Fibroblast of skin of right quadriceps (primary cell): Measurements from ENCODE around the gene USP49.
A peak's percentile ranks its signal among the peaks of the same experiment; 100 is the strongest.
"Not testable (repeated sequence)": the region's sequence is repeated elsewhere in the genome, so short reads cannot be mapped to it uniquely, and the experiment has no call there.

ENCODE experiments used
- DNase-seq: peaks from one replicate; pipeline ENCODE4 v3.0.0-alpha.2; 2013

Gene USP49

DNA sequence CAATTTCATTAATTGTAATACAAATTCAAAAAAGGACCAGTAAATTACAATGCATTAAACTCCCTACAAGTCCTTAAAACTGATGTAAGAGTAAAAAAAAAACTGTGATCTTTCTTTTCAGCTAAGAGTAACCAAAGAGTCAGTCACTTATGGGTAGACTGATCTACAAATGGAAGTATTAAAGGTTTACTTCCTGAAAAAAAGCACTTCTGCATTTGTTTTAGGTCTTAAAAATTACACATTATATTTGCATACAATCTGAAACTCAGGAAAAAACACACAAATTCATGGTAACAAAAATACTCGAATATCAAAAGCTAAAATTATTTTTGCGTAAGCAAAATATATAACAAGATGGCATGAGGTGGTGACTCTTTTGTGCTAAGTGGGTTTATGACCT, 23.5 kb downstream of the USP49 start:
- DNase-seq: no peak

DNA sequence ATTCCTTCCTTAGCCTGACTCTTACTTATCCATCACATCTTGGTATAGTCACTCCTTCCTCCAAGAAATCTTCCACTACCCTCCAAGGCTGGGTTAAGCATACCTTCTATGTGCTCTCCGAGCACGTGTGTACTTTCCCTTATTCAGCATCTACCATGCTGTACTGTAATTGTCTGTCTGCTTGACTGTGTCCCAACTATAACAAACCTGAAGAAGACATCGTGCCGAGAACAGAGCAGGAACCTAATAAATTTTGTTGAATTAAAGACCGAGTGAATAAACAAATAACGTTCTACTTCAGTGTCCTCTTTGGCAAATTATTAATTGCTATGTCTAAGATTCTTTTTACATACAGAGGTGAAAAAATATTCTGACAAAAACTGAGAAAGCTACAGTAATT, 35.8 kb downstream of the USP49 start:
- no peak for DNase-seq

DNA sequence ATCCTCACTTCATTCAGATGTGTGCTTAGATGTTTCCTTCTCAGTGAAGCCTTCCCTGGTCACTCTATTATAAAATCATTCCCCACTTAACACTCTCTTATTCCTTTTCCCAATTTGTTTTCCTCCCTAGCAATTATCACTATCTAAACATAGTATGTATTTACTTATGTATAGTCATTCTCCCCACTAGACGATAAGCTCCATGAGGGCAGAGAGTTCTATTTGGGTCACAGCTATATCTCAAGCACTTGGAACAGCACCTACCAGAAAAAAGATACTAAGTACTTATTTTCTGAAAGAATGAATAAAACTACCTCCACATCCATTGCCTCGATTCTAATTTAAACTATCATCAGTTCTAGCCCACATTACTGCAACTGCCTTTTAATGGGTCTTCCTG, 36.5 kb downstream of the USP49 start:
- no peak for DNase-seq

DNA sequence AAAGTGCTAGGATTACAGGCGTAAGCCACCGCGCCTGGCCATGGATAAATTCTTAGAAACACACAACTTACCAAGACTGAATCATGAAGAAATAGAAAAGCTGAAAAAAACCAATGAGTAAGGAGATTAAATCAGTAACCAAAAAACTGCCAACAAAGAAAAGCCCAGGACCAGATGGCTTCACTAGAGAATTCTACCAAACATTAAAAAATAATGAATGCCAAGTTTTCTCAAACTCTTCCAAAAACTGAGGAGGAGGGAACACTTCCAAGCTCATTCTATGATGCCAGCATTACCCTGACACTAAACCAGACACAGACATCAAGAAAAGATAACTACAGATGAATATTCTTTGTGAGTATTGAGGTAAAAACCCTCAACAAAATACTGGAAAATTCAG, 44.3 kb downstream of the USP49 start:
- DNase-seq: no peak

DNA sequence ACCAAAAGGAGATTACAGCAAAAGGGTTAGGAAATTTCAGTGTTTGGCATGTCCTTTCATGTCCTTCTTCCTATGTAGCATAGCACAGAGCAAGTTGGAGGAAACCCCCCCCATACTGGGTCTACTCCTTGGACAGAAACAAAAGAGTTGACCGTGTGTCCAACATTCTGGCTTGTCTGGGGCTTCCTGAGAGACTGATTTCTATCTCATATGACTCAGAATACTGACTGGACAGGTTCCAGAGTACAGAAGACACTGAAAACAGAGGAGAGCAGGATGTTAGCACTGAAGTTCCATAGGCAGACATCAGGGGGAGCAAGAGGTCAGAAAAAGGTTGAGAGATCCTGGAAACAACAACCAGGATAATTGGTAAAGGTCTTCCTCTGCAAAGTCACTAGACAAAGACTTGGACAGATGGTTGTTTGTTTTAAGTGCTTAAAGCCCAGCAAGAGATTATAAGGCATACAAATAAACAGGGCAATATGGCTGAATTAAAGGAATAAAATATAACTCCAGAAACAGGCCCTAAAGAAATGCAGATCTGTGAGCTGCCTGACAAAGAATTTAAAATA, 48.4 kb downstream of the USP49 start:
- DNase-seq: peak; percentile 92

DNA sequence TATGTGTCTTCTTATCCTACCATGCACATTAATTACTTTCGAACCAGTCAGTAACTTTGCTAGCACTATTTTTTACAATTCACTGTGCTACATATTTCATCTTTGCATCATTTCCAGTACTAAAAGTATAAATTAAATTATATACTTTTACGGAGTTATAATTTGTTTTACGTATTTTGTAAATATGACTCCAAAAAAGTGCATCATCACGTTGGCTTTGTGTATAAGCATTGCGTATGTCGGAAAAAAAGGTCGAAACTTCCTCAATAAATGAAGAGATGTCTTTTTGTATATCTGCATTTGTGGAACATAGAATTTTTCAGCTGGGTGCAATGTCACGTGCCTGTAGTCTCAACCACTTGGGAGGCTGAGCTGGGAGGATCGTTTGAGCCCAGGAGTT, 52.0 kb downstream of the USP49 start:
- DNase-seq: no peak

DNA sequence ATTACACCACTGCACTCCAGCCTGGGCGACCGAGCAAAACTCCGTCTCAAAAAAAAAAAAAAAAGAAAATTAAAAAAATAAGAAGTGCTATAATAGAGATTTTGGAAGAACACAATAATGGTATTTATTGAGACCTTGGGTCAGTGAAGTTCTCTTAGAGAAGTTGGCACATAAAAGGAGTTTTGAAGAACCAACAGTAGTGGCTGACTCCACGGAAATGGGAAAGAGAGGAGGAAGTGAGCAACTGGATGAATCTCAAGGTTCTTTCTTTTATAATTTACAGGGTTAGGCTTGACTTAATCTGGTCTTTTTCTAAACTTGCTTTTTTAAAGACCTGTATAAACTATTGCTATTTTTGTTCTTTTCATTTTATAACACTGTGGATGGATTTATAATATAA, 54.8 kb downstream of the USP49 start:
- no peak for DNase-seq

DNA sequence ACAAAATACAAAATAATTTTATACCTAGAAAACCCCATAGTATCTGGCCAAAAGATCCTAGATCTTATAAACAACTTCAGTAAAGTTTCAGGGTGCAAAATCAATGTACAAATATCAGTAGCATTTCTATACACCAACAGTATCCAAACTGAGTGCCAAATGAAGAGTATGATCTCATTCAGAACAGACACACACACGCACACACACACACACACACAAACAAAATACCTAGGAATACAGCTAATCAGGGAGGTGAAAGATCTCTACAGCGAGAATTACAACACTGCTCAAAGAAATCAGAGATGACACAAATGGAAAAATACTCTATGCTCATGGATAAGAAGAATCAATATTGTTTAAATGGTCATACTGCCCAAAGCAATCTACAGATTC, 58.5 kb downstream of the USP49 start:
- peak; percentile 19 for DNase-seq

DNA sequence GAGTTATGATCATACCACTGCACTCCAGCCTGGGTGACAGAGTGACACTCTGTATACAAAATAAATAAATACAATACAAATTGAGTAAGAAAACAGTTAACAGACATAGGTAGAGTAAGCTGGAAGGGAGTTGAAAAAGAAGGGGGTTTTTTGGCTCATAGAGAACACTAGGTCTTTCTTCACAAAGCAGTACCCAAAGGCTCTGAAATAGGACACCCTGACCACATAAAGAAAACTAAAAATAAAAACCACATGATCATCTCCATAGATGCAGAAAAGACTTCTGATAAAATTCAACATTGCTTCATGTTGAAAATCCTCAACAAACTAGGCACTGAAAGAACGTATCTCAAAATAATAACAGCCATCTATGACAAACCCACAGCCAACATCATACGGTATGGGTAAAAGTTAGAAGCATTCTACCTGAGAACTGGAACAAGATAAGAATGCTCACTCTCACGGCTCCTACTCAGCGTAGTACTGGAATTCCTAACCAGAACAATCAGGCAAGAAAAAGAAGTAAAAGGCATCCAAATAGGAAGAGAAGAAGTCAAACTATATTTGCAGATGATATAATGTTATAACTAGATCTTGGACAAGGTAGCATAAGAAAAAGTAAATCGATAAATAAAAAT, 59.0 kb downstream of the USP49 start:
- DNase-seq: peak; percentile 6

DNA sequence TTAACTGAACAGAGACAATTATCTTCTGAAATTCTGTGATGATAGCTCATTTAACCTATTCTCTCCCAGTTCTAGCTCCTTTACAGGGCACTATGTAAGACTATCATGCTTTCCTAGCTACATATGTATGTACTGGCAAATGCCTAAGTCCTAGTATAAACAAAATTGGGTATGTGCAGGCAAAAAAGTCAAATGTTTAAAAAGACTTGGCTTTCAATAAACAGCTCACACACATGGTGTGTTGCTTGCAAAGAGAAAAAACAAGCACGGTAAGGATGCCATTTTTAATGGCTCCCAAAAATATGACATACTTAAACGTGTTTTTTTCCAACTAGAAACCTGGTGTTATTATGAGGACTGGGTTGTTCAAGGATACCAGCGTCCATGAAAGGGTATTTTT, 62.9 kb downstream of the USP49 start:
- no peak for DNase-seq

DNA sequence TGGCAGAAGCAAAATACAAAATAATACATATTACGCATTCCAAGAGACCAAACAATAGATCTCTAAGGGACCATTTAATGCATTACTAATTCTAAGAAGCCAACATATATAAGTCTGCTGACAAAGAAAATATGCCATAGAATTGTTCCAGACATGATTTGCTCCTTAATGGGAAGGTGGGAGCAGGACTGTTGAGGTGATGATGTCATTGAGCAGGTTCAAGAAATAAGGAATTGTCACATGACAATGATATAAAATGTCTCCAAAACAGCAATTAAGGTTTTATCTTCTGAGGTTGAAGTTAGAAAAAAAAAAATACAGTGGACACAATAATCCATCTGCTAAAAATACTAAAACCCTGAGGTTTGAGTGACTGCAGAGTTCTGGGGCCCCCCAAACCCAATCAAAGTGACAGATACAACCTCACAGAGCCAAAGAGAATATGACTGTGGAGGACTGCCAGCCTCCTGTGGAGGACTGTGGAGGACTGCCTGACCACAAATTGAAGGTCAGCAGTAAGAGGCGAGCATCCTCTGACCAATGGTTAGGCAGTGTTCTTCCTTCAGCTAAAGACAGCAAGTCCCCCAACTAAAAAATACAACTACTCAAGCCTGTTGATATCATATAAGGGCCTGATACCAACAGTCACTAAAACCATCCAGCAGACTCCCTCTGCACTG, 68.7 kb downstream of the USP49 start:
- no peak for DNase-seq

DNA sequence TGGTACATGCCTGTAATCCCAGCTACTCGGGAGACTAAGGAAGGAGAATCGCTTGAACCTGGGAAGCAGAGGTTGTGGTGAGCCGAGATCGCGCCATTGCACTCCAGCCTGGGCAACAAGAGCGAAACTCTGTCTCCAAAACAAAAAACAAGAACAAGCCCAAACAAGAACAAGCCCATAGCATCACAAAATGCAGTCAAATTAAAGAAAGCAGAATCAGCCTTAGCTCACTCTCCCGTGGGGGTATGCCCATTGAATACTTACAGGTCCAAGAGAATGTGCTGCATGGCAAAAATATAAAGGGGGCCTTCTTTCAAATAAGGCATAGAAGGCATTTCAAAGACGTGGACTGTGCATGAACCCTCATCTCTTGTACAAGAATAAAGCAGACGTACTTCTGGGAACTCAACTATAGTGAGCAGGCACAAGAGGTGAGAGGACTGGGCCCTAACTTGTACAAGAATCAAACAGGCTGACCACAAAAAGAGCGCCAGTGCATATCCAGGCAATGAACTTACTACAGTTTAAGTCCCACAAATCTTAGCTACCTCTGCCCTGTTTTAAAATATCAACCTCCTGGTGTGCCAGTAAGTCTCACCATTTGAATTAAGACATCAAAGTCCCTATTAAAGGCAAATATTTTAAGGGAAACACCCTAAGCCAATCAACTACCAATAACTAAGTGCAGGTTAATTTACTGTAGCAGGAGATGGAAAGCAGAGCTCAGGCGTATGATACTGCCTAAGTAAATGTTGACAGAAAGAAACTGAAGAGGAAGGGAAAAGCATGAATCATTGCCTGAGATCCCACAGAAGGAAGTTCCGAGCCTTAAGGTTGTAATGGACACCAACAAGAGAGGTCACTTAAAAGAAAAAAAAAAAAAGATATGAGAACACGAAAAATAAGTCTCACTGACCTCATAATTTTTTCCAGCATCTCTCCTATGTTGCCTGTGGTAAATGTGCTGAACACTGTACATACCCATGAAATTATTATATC, 70.3 kb downstream of the USP49 start:
- DNase-seq: no peak

DNA sequence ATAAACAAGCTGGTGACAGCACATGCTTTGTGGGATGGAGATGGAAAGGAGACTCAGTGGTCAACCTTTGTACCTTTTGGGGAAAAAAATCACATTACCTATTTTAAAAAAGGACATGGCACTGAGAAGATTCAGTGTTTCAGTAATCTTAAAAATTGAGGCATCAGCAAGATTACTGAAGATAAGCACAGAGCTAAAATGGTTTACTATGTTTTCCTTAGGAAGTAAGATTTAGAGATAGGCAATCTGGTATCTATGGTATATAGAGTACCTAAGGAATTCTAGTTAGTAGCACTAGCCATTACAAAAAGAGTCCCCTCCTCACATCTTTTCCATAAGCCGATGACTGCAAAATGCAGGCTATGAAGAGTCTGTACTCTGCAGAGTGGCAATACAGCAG, 72.0 kb downstream of the USP49 start:
- no peak for DNase-seq

DNA sequence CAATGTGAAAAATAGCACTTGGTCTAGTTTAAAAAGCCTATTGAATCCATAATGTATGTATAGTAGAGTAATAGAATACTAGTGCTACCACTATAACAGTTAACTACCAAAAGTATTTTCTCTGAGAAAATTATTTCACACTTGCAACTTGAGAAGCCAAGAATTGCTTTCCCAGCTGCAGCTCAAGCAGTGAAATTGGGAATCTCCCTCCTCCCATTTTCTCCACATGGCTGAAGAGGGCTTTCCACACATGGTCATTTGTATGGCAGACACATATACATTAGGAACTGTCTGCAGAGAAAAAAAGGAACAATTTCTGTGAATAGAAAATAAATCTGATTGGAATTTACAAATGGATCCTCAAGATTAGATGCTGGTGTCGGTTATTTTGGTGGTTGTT, 73.2 kb downstream of the USP49 start:
- DNase-seq: no peak

DNA sequence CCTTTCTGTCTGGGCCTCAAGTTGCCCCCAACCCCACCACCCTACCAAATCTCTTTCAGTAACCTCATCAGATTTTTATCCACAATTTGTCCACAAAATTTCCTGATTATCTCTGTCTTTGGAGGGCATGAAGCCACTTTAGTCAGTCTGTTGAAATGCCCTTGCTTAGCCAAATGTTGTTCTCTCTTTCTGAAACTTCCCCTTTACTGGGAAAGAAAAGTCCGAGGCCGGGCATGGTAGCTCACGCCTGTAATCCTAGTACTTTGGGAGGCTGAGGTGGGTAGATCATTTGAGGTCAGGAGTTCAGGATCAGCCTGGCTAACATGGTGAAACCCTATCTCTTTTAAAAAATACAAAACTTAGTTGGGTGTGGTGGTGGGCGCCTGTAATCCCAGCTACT, 73.9 kb downstream of the USP49 start:
- DNase-seq: no peak

DNA sequence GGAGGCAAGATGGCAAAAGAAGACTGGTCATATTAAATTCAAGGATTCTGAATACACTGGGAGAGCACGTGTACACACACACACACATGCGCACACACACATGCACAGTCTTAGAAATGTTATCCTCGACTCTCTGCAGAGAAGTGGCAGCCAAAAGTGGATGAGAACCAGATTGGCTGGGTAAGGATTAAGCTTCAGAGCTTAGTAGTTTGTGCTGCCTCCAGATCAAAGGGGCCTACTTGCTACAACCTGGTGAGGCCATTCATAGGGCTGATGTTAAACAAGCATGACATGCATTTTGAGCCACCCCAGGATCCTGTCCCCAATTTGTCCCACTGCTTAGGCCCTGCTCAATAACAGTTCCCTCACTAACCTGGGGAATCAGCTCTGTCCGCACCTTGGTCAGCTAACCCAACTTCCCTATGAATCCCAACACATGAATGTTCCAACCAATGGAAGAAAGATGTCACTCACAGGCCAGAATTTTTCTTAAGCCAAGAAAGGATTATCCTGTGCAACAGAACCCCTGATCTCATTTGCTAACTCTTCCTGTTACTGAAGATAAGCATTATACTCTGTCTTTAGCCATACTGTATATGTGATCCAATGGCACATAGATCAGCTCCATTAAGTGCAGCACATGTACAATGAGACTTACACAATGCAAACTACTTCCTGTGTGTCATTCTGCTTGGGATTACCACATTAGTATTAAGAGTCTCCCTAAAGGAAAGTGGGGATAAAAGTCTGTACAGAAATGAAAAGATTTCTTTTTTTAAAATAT, 76.7 kb downstream of the USP49 start:
- no peak for DNase-seq

DNA sequence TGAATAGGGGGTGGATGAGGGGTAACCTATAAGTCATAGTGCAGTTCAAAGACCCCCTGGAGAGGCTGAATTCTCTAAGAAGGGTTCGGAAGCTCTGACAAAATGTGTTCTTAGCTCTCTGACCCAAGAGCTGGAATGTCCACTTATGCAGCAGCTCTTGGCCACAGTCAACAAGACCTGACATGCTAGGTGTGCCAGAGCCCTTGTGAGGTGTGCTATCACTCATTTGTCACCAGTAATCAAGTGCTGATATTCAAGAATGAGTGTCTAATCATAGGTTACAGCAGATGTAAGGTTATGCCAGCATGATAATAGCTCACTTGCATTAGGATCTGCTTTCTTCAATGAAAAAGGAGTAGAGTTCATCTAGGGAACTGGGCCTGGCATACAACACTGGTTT, 79.6 kb downstream of the USP49 start:
- no peak for DNase-seq

DNA sequence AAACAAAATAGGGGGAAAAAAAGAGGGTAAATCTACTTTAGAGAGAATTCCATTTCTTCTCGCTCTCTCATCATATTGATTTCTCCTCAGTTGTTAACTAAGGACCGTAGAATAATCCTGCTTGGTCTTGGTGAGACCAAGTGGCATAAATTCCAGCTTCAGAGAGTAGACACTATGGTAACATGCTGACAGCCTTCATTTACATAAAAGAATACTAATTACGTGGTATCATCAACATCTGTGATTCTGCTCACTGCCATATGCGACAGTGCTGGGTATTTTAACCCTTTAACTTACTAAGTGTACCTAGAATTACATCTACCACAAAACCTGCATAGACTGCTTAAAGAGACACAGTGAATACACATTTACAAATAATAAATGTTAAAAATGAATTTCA, 80.5 kb downstream of the USP49 start:
- DNase-seq: no peak

DNA sequence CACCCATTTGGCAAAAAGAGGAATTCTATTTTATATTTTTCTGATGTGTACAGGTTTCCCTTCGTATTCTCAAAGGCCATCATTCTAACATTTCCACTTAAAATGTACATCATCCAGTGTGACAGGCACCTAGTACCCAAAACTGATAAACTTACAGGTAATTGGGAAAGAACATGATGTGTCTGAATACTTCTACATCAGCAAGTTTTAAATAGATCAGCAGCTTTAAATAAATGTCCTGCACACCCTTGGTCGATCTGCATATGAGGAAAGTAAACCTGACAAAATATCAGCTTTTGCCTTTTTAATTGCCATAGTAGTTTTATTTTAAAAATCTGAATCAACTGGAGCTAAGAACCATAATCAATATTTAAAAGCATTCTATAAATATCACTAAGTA, 81.2 kb downstream of the USP49 start:
- DNase-seq: no peak

DNA sequence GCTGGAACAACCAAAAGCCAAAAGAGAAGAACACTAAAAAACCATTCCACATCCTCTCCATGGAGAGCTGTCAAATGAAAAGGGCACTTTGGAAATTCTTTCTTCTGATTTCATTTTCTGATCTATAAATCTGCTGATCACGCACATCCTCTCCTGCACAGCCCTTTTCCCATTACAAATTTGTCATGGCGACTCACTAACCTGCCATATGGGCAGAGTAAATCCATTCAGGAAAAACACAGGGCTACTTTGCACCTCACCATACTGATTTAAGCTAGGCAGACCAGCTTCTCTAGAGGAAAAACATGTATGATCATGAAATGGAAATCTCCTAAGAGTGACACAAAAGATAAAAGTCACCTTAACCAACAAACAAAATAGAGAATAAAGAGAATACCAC, 81.7 kb downstream of the USP49 start:
- no peak for DNase-seq

DNA sequence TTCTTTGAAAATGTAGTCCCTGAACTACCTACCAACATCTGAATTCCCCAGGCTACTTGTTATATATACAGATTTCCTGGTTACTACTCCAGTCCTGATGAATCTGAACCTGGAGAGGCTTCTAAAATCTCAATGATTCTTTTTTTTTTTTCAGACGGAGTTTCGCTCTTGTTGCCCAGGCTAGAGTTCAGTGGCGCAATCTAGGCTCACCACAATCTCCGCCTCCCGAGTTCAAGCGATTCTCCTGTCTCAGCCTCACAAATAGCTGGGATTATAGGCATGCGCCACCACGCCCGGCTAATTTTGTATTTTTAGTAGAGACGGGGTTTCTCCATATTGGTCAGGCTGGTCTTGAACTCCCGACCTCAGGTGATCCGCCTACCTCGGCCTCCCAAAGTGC, 83.2 kb downstream of the USP49 start:
- DNase-seq: not testable (repeated sequence)

DNA sequence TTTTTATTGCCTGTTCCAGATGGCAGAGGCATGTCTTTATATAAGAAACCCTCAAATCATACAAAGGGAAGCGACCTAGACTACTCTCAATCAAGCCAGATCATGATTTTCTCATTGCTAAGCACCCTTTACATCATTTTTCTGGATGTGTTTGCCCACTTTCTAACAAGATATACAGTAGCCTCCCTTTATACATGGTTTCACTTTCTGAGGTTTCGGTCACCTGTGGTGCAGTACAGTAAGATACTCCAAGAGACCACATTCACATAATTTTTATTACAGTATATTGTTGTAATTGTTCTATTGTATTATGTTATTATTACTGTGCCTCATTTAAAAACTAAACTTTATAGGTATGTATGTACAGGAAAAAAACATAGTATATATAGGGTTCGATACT, 84.1 kb downstream of the USP49 start:
- no peak for DNase-seq
